Skeletal muscle satellite cell (primary cell): ENCODE data around the gene ACADVL.
A peak's percentile ranks its signal among the peaks of the same experiment; 100 is the strongest.

Experiments
- H3K27me3 ChIP-seq: 2 replicates; pipeline ENCODE4 v1.7.0; 2013; ENCODE audit warnings: low read length; ENCODE audit not compliant: control insufficient read depth, insufficient read depth
- H3K36me3 ChIP-seq: 2 replicates; pipeline ENCODE4 v1.7.0; 2013; ENCODE audit warnings: mild to moderate bottlenecking, control low read depth, low read length; ENCODE audit not compliant: insufficient read depth
- H3K4me1 ChIP-seq: 2 replicates; pipeline ENCODE4 v1.7.0; 2013; ENCODE audit warnings: low read length; ENCODE audit not compliant: control insufficient read depth, insufficient read depth
- H3K4me2 ChIP-seq: 2 replicates; pipeline ENCODE4 v1.7.0; 2013; ENCODE audit warnings: mild to moderate bottlenecking, low read length
- H3K4me3 ChIP-seq: 2 replicates; pipeline ENCODE4 v1.7.0; 2013; ENCODE audit warnings: low read length
- H3K9ac ChIP-seq: 2 replicates; pipeline ENCODE4 v1.7.0; 2013; ENCODE audit warnings: mild to moderate bottlenecking, low read depth, low read length, moderate library complexity
- H3K9me3 ChIP-seq: replicated peaks from 2 replicates; pipeline ENCODE4 v1.7.0; 2013; ENCODE audit warnings: mild to moderate bottlenecking, control low read depth, low read length

ACADVL gene

GRCh38 chr17:7232114-7232513, 12.4 kb downstream of the ACADVL start:
- Histone ChIP-seq H3K9me3 (no peaks in the 10 kb centered on the region), H3K9ac (no peak overlapping the region), H3K4me3 (peak overlapping the region; percentile 26), H3K4me1 (peaks cover 40% of the 10 kb centered on the region), H3K36me3 (peaks cover 61% of the 10 kb centered on the region), H3K4me2 (peak overlapping the region; percentile 84), H3K27me3 (no peaks in the 10 kb centered on the region)

DNA sequence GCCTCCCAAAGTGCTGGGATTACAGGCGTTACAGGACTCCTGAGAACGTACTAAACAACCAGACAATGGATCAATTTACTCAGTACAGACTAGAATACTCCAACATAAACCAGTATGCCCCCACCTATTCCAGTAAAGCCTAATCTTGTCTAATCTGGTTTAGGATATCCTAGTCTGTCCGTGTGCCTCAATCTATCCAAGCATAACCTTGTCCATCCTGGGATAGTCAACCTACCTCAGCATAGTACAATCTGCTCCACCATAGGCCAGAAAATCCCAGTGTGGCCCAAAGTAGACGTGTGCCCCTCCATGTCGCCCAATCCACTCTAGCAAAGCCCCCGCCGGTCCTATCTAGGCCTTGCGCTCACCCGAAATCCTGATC, 14.0 kb downstream of the ACADVL start:
- peaks cover 39% of the 10 kb centered on the region for H3K4me1 ChIP-seq
- H3K9me3 ChIP-seq, result no peaks in the 10 kb centered on the region
- H3K4me3 ChIP-seq, result peak overlapping the region; percentile 77
- no peaks in the 10 kb centered on the region for H3K27me3 ChIP-seq
- peak overlapping the region; percentile 87 for H3K9ac ChIP-seq
- peak overlapping the region; percentile 84 for H3K4me2 ChIP-seq
- peaks cover 49% of the 10 kb centered on the region for H3K36me3 ChIP-seq

DNA sequence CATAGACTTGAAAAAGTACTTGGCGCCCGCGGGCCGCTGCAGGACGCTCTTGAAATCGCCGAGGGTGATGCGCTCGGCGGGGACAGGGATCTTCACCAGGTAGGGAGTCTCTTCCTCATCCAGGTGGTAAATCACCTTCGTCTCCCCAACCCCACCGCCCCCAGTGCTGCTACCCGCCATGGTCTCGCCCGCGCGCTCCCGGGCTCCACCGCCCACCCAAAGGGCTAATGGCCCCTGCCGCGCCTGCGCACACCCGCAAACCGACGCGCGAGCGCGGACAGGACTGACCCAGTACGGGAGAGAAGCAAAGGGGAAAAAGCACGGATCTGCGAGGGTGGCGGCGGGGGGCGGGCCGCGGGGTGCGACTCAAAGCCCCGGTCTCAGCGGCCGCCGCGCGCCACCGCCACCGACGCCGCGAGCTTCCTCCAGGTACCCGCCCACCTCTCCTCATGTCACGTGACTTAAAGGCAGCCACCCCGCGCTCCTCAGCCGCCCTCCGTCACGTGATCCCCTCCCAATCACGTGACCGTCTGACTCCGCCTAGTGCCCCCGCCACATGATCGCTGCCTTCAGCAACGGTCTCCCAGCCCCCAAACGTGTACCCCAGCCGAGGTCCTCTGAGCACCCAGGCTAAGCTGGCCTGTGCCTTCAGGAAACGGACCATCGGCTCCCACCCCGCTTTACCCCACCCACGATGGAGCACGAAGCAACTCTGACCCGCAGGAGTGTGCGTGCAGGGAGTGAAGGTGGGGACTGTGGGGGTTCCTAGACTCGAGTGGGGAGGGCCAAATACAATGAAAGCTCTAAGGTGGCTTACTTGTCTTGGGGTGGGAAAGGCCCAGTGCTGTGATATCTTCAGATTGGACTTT, 14.6 kb downstream of the ACADVL start, which contains the start of gene DVL2:
Gene DVL2 (minus strand): TSS at position 435 of the 869 bp plus-strand sequence. CDS start 255 bp downstream, at position 180.
- Histone ChIP-seq H3K4me2 (peak within 1 kb of the TSS; percentile 84), H3K4me1 (peaks cover 39% of the 10 kb centered on the region), H3K36me3 (peaks cover 43% of the 10 kb centered on the region), H3K9ac (peak within 1 kb of the TSS; percentile 87), H3K9me3 (no peaks in the 10 kb centered on the region), H3K27me3 (no peaks in the 10 kb centered on the region), H3K4me3 (peak within 1 kb of the TSS; percentile 77)

DNA sequence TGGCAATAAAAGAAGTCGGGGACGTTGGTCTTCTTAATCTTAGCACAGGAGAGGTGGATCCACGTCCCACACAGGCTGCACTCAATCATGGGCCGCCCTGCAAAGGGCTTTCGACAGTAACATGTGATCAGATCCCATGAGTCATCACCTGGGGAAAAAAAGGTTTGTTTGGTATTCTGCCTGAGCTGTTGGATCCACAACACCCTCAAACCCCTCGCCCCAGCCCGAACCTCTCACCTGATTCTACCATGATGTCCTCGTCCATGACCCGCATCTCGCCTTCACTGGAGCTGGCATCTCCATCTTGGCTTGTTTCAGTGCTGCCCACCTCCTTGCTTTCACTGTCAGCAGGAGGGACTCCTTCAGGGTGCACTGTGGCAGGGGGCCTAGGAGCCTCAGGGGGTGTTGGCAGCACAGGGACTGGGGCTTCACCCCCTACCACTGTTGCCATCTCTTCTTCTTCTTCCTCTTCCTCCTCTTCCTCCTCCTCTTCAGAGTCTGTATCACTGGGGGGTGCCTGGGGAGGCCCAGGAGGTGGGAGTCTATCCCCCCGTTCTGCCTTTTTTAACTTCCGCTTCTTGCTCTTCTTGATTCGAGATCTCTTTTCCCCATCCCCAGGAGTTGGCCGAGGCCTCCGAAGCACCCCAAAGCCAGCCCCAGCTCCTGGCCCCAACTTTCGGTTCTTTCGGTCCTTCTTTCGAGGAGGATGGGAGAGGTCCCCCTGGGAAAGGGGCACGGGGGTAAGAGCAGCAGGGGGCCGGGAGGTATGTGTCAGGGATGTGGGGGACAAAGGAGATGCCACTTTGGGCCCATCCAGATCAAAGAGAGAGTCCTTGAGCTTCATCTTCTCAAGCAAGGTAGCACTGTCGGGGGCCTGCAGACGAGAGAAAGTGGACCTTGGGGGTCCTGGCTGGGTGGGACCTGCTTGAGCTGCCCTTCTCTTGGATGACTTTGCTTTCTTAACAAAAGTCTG, 16.2 kb downstream of the ACADVL start:
- Histone ChIP-seq H3K36me3 (peaks cover 41% of the 10 kb centered on the region), H3K9me3 (no peaks in the 10 kb centered on the region), H3K27me3 (no peaks in the 10 kb centered on the region), H3K4me3 (peak overlapping the region; percentile 0), H3K4me1 (peaks cover 52% of the 10 kb centered on the region), H3K9ac (no peak overlapping the region), H3K4me2 (peak overlapping the region; percentile 84)

- Histone ChIP-seq H3K9me3 (no peaks in the 10 kb centered on the region), H3K36me3 (peaks cover 43% of the 10 kb centered on the region), H3K4me1 (peaks cover 57% of the 10 kb centered on the region), H3K9ac (peak overlapping the region; percentile 81), H3K27me3 (no peaks in the 10 kb centered on the region), H3K4me2 (peak overlapping the region; percentile 91), H3K4me3 (peak overlapping the region; percentile 94)
Measured at GRCh38 chr17:7236808-7237207, 17.1 kb downstream of the ACADVL start.

DNA sequence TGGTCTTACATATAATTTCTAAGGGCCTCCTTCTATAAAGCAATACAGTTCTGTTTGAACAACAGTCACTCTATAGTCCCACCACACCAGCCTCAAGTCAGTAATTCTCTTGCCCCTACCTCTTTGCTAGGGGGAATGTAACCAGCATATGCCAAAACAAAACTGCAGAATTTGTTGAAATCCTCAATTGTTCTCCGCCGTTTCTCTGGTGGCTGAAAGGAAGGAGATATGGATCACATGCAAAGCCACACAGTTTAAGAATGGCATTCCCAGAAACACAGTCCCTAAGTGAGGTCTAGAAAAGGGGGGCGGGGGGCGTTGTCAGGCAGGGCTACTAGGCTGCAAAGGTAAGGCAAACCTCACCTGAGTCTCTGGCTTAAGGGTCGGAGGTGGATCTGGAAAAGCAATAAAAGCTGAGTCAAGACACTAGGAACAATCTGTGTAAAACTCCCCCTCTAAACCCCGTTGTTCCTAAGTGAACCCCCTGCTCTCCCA, 17.6 kb downstream of the ACADVL start:
- Histone ChIP-seq H3K27me3 (no peaks in the 10 kb centered on the region), H3K36me3 (peaks cover 43% of the 10 kb centered on the region), H3K4me3 (peak overlapping the region; percentile 94), H3K4me1 (peaks cover 52% of the 10 kb centered on the region), H3K9me3 (no peaks in the 10 kb centered on the region), H3K9ac (peak overlapping the region; percentile 81), H3K4me2 (peak overlapping the region; percentile 91)

DNA sequence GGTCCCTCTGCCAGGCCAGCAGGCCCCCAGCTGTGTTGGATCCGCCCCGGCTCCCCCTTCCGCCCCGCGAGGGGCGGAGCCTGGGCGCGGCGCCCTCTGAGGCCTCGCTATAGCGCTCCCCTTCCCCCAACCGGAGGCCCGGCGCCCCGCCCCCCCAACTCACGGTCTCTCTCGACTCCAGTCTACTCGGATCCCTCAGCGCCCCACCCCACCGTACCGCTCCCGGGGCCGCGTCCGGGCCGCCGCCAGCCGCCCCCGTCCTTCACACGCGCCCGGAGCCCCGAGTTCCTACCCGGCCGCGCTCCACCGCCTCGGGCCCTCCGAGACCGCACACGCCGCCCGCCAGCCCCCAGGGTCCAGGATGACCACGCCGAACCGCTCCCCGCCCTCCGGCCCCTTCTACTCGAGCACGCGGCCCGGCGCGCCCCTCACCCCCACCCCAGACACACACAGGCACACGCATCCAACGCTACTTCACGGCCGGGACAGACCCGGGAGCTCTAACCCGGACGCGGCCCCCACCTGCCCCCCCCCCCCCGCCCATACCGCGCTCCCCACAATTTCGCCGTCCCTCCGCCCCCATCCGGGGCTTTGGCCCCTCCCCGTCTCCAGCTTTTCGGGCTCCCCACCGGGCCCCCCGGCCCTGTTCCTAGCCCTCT, 18.2 kb downstream of the ACADVL start:
- Histone ChIP-seq H3K4me2 (peak overlapping the region; percentile 91), H3K9me3 (no peaks in the 10 kb centered on the region), H3K4me1 (peaks cover 48% of the 10 kb centered on the region), H3K36me3 (peaks cover 43% of the 10 kb centered on the region), H3K9ac (peak overlapping the region; percentile 95), H3K27me3 (no peaks in the 10 kb centered on the region), H3K4me3 (peak overlapping the region; percentile 94)

- Histone ChIP-seq H3K36me3 (peaks cover 43% of the 10 kb centered on the region), H3K4me1 (peaks cover 52% of the 10 kb centered on the region), H3K27me3 (no peaks in the 10 kb centered on the region), H3K4me3 (peak overlapping the region; percentile 94), H3K9ac (peak overlapping the region; percentile 95), H3K4me2 (peak overlapping the region; percentile 68), H3K9me3 (no peaks in the 10 kb centered on the region)
Measured at GRCh38 chr17:7238420-7239090, 18.8 kb downstream of the ACADVL start.

DNA sequence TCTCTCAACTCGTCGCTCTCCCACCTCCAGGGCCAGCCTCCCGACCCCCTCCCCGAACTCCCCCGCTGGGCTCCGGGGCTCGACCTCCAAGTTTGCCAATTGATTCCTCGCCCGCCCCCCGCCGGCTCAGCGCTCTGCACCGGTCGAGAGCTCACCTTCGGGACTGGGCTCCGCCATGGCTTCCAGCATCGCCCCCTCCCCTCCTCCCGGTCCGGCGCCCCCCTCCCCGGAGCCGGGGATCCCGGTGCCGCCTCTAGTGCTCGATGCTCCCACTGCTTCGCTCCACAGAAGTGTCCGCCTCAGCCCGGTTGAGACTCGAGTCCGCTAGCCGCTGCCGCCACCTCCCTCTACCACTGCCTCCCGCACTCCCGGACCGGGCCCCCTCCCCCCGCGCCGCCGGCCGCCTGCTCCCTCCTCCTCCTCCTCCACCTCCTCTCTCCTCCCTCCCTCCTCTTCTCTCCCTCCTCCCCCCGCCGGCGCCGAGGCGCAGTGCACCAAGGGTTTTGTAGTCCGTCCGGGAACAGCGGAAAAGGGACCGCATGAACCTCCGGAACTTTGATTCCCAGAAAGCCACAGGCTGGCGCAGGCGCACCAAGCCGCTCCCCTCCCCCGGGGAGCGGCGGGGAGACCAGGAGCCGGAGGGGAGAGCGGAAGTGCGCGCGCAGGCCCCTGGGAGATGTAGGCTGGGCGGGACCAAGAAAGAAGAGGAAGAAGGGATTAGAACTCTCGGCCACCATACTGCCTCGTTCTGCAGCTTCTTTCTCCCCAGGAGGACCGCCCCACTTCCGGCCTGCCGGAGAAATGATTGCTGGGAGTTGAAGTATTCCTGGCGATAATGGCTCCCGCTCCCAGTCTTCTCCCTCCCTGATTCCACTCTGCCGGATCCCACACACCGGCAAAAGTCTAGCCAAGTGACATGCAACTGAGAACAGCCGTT, 19.6 kb downstream of the ACADVL start, which contains the start of gene PHF23:
Gene PHF23 (minus strand): TSS at position 367 of the 937 bp plus-strand sequence. CDS start 178 bp downstream, at position 189.
- H3K4me2 ChIP-seq, result peak within 1 kb of the TSS; percentile 95
- peak within 1 kb of the TSS; percentile 97 for H3K9ac ChIP-seq
- H3K4me3 ChIP-seq, result peak within 1 kb of the TSS; percentile 94
- peaks cover 52% of the 10 kb centered on the region for H3K4me1 ChIP-seq
- H3K27me3 ChIP-seq, result no peaks in the 10 kb centered on the region
- H3K9me3 ChIP-seq, result no peaks in the 10 kb centered on the region
- H3K36me3 ChIP-seq, result peaks cover 46% of the 10 kb centered on the region
